NCI-H748 treated with DMSO at 0.1 percent for 48 hours (cell line): ENCODE data around the gene SUCLG2.

ENCODE experiments used
- DNase-seq: peaks from one replicate; lab custom pipeline; 2025; lab: John Stamatoyannopoulos, UW

SUCLG2 gene

GRCh38 chr3:67458408-67458807, 196.0 kb downstream of the SUCLG2 start:
- no peak for DNase-seq

DNA sequence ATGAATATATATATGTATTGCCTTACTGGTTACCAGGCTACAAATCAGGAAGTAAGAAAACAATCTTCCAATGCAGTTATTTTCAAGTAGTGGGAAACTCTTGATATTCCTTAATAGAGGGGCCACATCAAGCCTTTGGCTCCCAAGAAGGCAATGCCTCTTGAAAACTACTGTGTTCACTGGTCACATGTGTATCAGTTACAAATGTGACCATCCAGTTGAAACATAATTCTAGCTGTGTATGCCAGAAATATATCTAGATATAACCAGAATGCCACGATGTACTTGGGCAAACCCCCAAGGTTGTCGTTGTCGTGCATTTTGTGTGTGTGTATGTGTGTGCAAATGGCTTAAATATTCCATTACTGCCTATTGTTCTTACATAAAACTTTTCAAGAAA, 200.8 kb downstream of the SUCLG2 start:
- no peak for DNase-seq

DNA sequence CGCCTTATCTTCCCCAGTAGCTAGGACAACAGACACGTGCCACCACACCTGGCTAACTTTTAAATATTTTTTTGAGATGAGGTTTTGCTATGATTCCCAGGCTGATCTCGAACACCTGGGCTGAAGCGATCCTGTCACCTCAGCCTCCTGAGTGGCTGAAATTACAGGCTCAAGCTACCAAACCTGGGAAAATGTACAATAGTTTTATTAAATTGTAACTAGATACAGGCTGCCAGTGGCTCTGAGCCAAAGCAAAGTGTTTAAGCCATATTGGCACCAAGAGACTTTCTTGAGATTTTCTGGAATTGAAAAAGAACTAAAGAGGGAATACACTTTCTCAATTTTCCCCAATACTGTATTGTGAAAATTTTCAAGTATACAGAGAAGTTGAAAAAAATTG, 204.3 kb downstream of the SUCLG2 start:
- no peak for DNase-seq

DNA sequence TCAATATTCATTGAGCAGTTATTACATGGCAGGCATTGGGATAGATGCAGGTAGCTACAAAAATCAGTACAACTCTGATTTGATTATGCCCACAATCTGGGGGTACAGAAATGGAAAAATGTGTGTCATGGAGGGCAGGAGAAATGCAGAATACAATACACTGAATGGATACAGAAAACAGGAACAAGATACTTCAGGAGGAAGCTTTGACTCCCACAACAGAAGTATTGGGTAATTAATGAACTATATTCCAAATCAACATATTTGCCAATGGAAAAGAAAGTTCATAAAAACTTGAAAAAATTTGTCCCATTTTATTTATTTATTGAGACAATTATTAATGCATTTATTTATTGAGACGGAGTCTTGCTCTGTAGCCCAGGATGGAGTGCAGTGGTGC, 207.0 kb downstream of the SUCLG2 start:
- DNase-seq = no peak

GRCh38 chr3:67437789-67438188, 216.6 kb downstream of the SUCLG2 start:
- DNase-seq = no peak

DNA sequence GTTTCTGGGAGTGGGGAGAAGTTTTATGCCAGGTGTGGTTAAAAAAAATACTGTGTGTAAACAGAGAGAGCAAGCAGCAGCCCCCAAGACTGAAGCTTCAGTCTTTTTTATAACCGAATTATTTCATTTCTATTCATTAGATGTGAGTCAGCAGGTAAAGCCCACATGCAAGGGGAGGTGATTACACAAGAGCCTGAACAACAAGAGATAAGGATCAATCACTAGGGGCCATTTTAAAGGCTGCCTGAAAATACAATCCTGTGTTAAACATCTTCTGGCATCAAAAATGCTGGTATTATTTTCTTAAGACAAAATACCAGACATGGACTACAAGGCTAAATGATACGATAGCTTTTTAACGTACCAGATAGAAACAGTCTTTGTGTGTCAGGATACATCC, 217.3 kb downstream of the SUCLG2 start:
- DNase-seq = no peak

DNA sequence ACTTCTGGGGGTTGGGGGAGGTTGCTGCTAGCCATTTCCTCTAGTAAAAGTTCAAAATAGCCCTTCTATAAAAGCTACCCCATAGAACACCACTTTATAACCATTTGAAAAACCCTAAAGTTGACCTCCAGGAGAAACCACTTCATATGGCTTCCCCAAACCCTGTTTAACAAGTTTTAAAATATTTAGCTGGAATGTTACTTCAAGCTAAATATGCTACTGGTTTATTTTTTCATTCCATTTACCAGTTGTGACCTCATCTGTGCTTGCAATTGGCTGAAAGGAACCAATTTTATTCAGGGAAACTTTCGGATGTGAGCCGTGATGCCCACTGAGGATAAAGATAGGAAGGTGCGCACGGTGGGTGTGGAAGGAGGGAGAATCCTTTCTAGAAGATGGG, 221.3 kb downstream of the SUCLG2 start:
- DNase-seq = no peak

- DNase-seq = no peak
Observed at GRCh38 chr3:67431887-67432286, 222.5 kb downstream of the SUCLG2 start.

- DNase-seq = no peak
Observed at GRCh38 chr3:67423722-67424121, 230.7 kb downstream of the SUCLG2 start.

GRCh38 chr3:67421912-67422311, 232.5 kb downstream of the SUCLG2 start:
- no peak for DNase-seq

- no peak for DNase-seq
Observed at GRCh38 chr3:67419779-67420178, 234.6 kb downstream of the SUCLG2 start.

DNA sequence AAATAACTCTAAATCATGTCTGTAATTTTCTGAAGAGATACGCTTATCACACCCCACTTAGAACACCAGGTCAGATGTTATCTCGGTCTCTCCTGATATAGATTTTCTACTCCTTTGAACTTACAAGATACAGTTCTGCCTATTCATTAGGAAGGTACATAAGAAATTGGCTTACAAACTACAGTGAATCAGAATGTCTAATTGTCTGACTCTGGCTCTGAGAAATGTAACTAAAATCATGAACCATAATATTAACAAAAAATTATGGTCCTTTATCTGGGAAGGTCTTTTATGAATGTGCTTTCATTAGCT, 235.2 kb downstream of the SUCLG2 start:
- no peak for DNase-seq

DNA sequence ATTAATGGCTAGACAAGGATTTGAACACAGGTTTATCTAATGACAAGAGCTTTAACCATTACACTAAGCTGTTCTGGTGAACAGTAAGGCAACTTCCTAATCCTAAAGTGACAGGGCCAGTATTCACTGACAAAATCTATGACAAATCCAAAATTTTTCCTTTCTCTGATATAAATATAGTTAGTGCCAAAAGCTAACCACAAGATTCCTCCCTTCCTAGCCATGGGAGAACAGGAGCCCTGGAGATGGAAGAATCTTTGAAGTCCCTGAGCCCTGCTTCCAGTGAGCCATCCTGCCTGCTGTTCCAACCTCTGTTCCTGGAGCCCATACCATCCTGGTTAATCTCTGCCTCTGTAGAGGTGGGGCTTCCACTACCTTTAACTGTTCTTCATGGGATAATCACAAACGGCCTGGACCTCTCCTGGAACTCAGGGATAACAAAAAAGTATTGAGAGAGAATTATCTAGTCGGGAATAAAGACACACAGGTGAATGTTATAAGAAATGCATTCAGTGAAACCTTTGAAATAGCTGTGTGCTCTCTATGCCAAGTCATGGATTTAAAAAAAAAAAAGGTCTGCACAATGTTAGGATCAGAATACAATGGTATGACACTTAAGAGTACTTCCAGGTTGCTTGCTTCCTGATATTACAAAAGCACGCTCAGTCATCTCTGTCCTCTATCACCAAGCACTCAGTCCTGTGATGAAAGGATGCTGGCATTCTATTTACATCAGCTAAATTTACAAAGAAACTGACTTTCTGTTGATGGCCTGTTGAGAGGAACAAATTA, 235.8 kb downstream of the SUCLG2 start:
- no peak for DNase-seq

- DNase-seq = no peak
Observed at GRCh38 chr3:67416703-67417102, 237.7 kb downstream of the SUCLG2 start.

GRCh38 chr3:67415511-67415910, 238.9 kb downstream of the SUCLG2 start:
- no peak for DNase-seq

GRCh38 chr3:67414740-67415139, 239.7 kb downstream of the SUCLG2 start:
- no peak for DNase-seq

DNA sequence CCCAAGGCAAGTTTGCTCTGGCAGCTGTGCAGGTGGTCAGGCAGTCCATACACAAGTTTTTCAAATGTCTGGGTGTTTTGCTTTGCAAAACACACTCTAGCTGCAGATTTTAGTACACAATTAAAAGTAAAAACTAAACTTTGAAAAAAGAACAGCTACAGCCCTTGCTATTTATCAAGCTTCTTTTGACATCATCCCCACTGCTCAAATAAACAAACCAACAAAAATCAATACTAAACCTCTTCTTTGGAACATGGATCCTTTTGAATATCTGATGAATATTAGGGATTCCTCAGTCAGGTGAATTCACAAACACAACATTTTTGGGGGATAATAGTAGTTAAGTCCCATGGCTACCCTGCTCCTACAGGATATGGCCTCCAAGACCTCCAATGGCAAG, 249.2 kb downstream of the SUCLG2 start:
- no peak for DNase-seq

- no peak for DNase-seq
Observed at GRCh38 chr3:67402873-67403272, 251.5 kb downstream of the SUCLG2 start.

DNA sequence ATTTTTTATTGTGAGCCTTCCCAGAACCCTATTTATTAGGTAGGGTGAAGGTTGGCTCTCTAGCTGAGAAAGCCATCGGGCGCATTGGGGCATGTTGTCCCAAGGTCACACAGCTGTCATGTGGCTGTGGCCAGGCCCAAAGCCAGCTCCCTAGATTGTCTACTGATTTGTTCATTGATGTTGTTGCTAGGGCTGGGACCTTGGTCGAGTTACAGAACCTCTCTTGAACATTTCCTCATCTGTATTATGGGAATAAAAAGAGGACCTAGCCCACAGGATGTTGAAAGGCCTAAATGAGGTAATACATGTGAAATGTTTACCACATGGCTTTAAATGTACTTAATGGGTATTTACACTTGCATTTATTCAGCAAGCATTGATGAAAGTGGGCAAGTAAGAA, 252.5 kb downstream of the SUCLG2 start:
- DNase-seq = no peak

- DNase-seq = no peak
Observed at GRCh38 chr3:67400476-67400875, 253.9 kb downstream of the SUCLG2 start.

- DNase-seq = no peak
Observed at GRCh38 chr3:67389176-67389575, 265.2 kb downstream of the SUCLG2 start.

DNA sequence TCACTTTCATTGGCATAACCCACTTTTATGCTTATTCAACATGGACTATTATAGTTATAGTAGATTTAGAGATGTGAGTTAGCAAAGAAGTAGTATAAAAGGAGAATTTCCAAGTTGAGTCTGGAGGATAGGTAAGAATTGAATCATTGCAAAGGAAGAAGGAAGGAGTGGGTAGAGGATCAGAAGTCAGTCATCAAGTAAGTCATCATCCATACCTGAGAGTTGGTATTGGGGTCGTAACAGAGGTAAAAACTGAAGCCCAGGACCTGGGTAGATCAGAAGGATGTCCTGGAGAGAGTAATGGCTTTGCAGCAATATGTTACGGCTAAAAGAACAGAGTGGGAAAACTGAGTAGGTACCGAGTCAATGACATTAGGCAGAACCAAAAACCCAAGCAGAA, 265.7 kb downstream of the SUCLG2 start:
- no peak for DNase-seq

DNA sequence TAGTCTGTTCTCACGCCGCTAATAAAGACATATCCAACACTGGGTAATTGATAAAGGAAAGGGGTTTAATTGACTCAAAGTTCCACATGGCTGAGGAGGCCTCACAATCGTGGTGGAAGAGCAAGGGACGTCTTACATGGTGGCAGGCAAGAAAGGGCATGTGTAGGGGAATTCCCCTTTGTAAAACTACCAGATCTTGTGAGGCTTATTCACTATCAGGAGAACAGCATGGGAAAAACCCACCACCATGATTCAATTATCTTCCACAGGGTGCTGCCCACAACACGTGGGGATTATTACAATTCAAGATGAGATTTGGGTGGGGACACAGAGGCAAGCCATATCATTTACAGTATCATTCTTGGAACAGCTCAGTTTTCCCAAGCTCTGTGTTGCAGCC, 268.0 kb downstream of the SUCLG2 start:
- no peak for DNase-seq

DNA sequence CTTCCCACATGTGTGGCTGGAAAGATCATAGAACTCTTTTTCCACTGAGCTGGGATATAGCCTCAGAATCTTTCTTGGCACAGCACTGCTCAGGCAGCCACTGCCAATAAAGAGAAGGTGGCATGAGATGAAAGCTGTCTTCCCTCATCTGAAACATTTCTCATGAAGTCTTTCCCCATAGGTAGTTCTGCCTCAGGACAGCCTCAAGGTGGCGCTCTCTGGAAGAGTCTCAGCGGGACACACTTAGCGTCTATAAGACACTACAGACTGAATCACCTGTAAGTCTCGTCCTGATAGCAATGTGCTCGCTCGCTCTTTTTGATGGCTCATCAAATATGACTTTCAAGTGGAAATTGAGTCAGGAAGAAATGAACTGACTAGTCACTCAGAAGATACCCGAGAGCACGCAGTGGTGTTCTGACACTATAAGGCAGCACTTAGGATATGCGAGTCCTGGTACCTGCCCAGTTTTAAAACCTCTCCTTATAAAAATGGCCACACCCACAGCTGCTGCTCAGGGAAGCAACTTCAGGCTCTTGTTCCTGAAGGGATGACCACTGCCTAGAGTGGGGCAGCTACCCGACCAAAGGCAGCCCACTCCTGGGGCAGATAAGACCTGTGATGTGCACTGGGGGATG, 269.5 kb downstream of the SUCLG2 start:
- DNase-seq = peak; percentile 16
